SK-N-SH (cell line): ENCODE measurements around the gene PEDS1. TPM values are rescaled to one million over a fixed set of nuclear protein-coding genes. Genes with fewer than 3 reads are reported as not detected.

Source experiments
- CTCF ChIA-PET: fragments of 300-600, 350-600 bp; formaldehyde crosslinking; extraction: SDS; loops from one replicate; lab custom pipeline; 2021; lab: Yijun Ruan, JAX
- POLR2A ChIA-PET: fragments of 350-600 bp; sonication (Branson Sonifier 250); formaldehyde crosslinking; extraction: SDS; loops from one replicate; lab custom pipeline; 2020; ENCODE audit warnings: antibody characterized with exemption, inconsistent platforms; lab: Yijun Ruan, JAX
- DNase-seq: peaks from one replicate; pipeline ENCODE4 v3.0.0; 2012
- H2AFZ ChIP-seq: fragments of 200-600 bp; sonication (generic); 2 replicates; pipeline ENCODE4 v1.8.1; 2016; ENCODE audit warnings: antibody characterized with exemption, mild to moderate bottlenecking, low read depth
- H3F3A ChIP-seq: fragments of 200-600 bp; sonication (generic); replicated peaks from 2 replicates; pipeline ENCODE3; 2016; ENCODE audit warnings: antibody characterized with exemption, mild to moderate bottlenecking; ENCODE audit not compliant: insufficient read depth
- H3K27ac ChIP-seq, 2 experiments: fragments of 200-500 bp in 1 of 2; fragments of 200-600 bp in 1 of 2; sonication (Bioruptor generic) in 1 of 2; sonication (generic), shearing (Covaris generic) in 1 of 2; 2 replicates each; pipeline versions ENCODE4 v1.5.1 to v1.6.1; 2014 to 2016; ENCODE audit warnings: low read depth in 2 of 2, inconsistent platforms in 1 of 2, low read length in 1 of 2, mild to moderate bottlenecking in 1 of 2, mixed read lengths in 1 of 2
- H3K27me3 ChIP-seq: fragments of 200-600 bp; sonication (generic), shearing (Covaris generic); 2 replicates; pipeline ENCODE4 v1.6.1; 2016; ENCODE audit warnings: mixed run types; ENCODE audit not compliant: insufficient read depth
- H3K36me3 ChIP-seq, 2 experiments: fragments of 200-500 bp in 1 of 2; fragments of 200-600 bp in 1 of 2; sonication (Bioruptor generic) in 1 of 2; sonication (generic) in 1 of 2; replicated peaks in 1 of 2; 2 replicates each; pipeline versions ENCODE3 to v1.5.1; 2014 to 2016; ENCODE audit warnings: low read length in 1 of 2, mild to moderate bottlenecking in 1 of 2; ENCODE audit not compliant: insufficient read depth in 2 of 2, control insufficient read depth in 1 of 2
- H3K4me1 ChIP-seq, 2 experiments: fragments of 200-500 bp in 1 of 2; fragments of 200-600 bp in 1 of 2; sonication (Bioruptor generic) in 1 of 2; sonication (generic), shearing (Covaris generic) in 1 of 2; 2 replicates each; pipeline versions ENCODE4 v1.5.1 to v1.6.1; 2014 to 2016; ENCODE audit warnings: low read depth in 1 of 2, low read length in 1 of 2, mixed run types in 1 of 2; ENCODE audit not compliant: insufficient read depth in 2 of 2, control insufficient read depth in 1 of 2
- H3K4me2 ChIP-seq: fragments of 200-600 bp; sonication (generic), shearing (Covaris generic); 2 replicates; pipeline ENCODE4 v1.6.1; 2017; ENCODE audit warnings: mixed run types
- H3K4me3 ChIP-seq, 2 experiments: fragments of 200-500 bp in 1 of 2; fragments of 200-600 bp in 1 of 2; sonication (Bioruptor generic) in 1 of 2; sonication (generic), shearing (Covaris generic) in 1 of 2; 2 replicates each; pipeline versions ENCODE4 v1.5.1 to v1.8.1; 2014 to 2016; ENCODE audit warnings: low read depth in 2 of 2, inconsistent platforms in 1 of 2, low read length in 1 of 2, mild to moderate bottlenecking in 1 of 2, mixed read lengths in 1 of 2, moderate library complexity in 1 of 2
- H3K79me2 ChIP-seq: fragments of 200-600 bp; sonication (generic); 2 replicates; pipeline ENCODE4 v1.8.1; 2017; ENCODE audit warnings: mild to moderate bottlenecking; ENCODE audit not compliant: insufficient read depth
- H3K9ac ChIP-seq: fragments of 200-600 bp; sonication (generic); 2 replicates; pipeline ENCODE4 v1.6.1; 2017; ENCODE audit warnings: mixed run types
- H3K9me2 ChIP-seq: fragments of 200-600 bp; sonication (generic); 2 replicates; pipeline ENCODE4 v1.6.1; 2017; ENCODE audit warnings: mixed run types
- H3K9me3 ChIP-seq: fragments of 200-600 bp; sonication (generic); 2 replicates; pipeline ENCODE4 v1.6.1; 2017; ENCODE audit warnings: mixed run types, mild to moderate bottlenecking, moderate library complexity
- H4K20me1 ChIP-seq: fragments of 200-600 bp; sonication (generic); 2 replicates; pipeline ENCODE4 v1.6.1; 2017; ENCODE audit warnings: mild to moderate bottlenecking, mixed run types; ENCODE audit not compliant: insufficient read depth
- CHD2 ChIP-seq: fragments of 150-350 bp; IDR thresholded peaks from 2 replicates; pipeline ENCODE4 v1.6.1; 2018; ENCODE audit warnings: low read length; ENCODE audit not compliant: partially characterized antibody
- CTCF ChIP-seq: fragments of 200-600 bp; sonication (generic); IDR thresholded peaks from 2 replicates; pipeline ENCODE4 v1.6.1; 2017; ENCODE audit warnings: antibody characterized with exemption, mild to moderate bottlenecking, moderate library complexity
- ELF1 ChIP-seq: IDR thresholded peaks from 2 replicates; pipeline ENCODE4 v1.4.0; 2012
- EP300 ChIP-seq, 2 experiments: IDR thresholded peaks; 2 replicates each; pipeline versions ENCODE4 v1.4.0 to v1.6.1; 2012; ENCODE audit warnings: borderline replicate concordance in 1 of 2, low read depth in 1 of 2, low read length in 1 of 2
- EZH2phosphoT487 ChIP-seq: fragments of 200-600 bp; sonication (generic); IDR thresholded peaks from 2 replicates; pipeline ENCODE4 v1.6.1; 2017; ENCODE audit warnings: low read depth, mixed run types, mild to moderate bottlenecking, antibody characterized with exemption, moderate library complexity, borderline replicate concordance
- FOSL2 ChIP-seq: IDR thresholded peaks from 2 replicates; pipeline ENCODE4 v1.4.0; 2012; ENCODE audit warnings: low read depth, mild to moderate bottlenecking, moderate library complexity, borderline replicate concordance
- FOXM1 ChIP-seq: IDR thresholded peaks from 2 replicates; pipeline ENCODE4 v1.4.0; 2012; ENCODE audit warnings: low read depth, mild to moderate bottlenecking
- GABPA ChIP-seq: IDR thresholded peaks from 2 replicates; pipeline ENCODE4 v1.4.0; 2012; ENCODE audit warnings: low read depth, mild to moderate bottlenecking
- MAX ChIP-seq: IDR thresholded peaks from 2 replicates; pipeline ENCODE4 v1.4.0; 2012; ENCODE audit warnings: low read depth
- MEF2A ChIP-seq: IDR thresholded peaks from 2 replicates; pipeline ENCODE4 v1.4.0; 2012; ENCODE audit warnings: low read depth, borderline replicate concordance
- MXI1 ChIP-seq: IDR thresholded peaks from 2 replicates; pipeline ENCODE4 v1.6.1; 2012; ENCODE audit warnings: mild to moderate bottlenecking, low read depth, low read length, improper control_type of control experiment
- NFIC ChIP-seq: IDR thresholded peaks from 2 replicates; pipeline ENCODE4 v1.4.0; 2012; ENCODE audit warnings: borderline replicate concordance
- POLR2AphosphoS5 ChIP-seq: IDR thresholded peaks from 2 replicates; pipeline ENCODE4 v1.6.1; 2012; ENCODE audit warnings: low read depth, low read length
- RAD21 ChIP-seq: IDR thresholded peaks from 2 replicates; pipeline ENCODE4 v1.6.1; 2012; ENCODE audit warnings: mild to moderate bottlenecking, low read length
- RCOR1 ChIP-seq: fragments of 150-350 bp; IDR thresholded peaks from 2 replicates; pipeline ENCODE4 v1.6.1; 2017; ENCODE audit warnings: antibody characterized with exemption, low read length
- RFX5 ChIP-seq: IDR thresholded peaks from 2 replicates; pipeline ENCODE4 v1.6.1; 2012; ENCODE audit warnings: mild to moderate bottlenecking, improper control_type of control experiment, low read length
- SMC3 ChIP-seq: IDR thresholded peaks from 2 replicates; pipeline ENCODE4 v1.6.1; 2012; ENCODE audit warnings: low read depth, low read length, improper control_type of control experiment
- TCF12 ChIP-seq: IDR thresholded peaks from 2 replicates; pipeline ENCODE4 v1.4.0; 2012
- USF1 ChIP-seq: IDR thresholded peaks from 2 replicates; pipeline ENCODE4 v1.4.0; 2012; ENCODE audit warnings: low read depth, borderline replicate concordance
- USF2 ChIP-seq: fragments of 150-350 bp; IDR thresholded peaks from 2 replicates; pipeline ENCODE4 v1.6.1; 2017; ENCODE audit warnings: antibody characterized with exemption, low read length, low read depth, borderline replicate concordance
- WGBS: methylation state at CpG from one replicate; pipeline ENCODE4 v1.1.6; 2017; ENCODE audit warnings: low lambda C conversion rate; 5-methylcytosine and 5-hydroxymethylcytosine counted together
- polyA plus RNA-seq, 3 experiments: library from polyadenylated mRNA; depleted of rRNA; stranded (reverse); fragments of >200 nt; gene quantifications; 2 replicates each; pipeline ENCODE4 v1.2.3, GENCODE V29; 2012

PEDS1 gene
- polyA plus RNA-seq, 1 of the 3 experiments (the other 2 are of a cell fraction): 18.3 TPM

GRCh38 chr20:50121858-50122271 is 31.7 kb downstream of the PEDS1 start:
- ChIA-PET POLR2A (no interaction called here), CTCF (interaction anchor here (0.8 to 11.5 kb wide), 11 partner anchors 10 to 285 kb away, joined by 3 to 297 read pairs (median 36); partner anchors contain the start of gene PEDS1)
- Histone ChIP-seq H3K36me3 (peaks cover 6 to 11% of the 10 kb centered on the region in 2 experiments), H4K20me1 (no peaks in the 10 kb centered on the region), H3K4me2 (no peak overlapping the region), H3K4me3 (no peak overlapping the region), H3K9ac (no peak overlapping the region), H3K27me3 (no peaks in the 10 kb centered on the region), H3K79me2 (no peaks in the 10 kb centered on the region), H2AFZ (no peak overlapping the region), H3K27ac (no peak overlapping the region), H3K4me1 (no peaks in the 10 kb centered on the region; a peak in 1 of 4 replicates), H3F3A (peaks cover 9% of the 10 kb centered on the region), H3K9me3 (no peaks in the 10 kb centered on the region), H3K9me2 (no peaks in the 10 kb centered on the region)
- peak; percentile 66 for DNase-seq
- peak; percentile 29; the same call in 1 of the 2 replicates for TF ChIP-seq RFX5
- no peak for TF ChIP-seq CTCF
- no peak for TF ChIP-seq RCOR1
- TF ChIP-seq USF1: peak; percentile 83
- TF ChIP-seq TCF12: peak; percentile 50
- 50% methylated on average over 4 of the region's 4 CpGs for WGBS

- no peaks in the 10 kb centered on the region for H3K9me2 ChIP-seq
- H3F3A ChIP-seq: peaks cover 10% of the 10 kb centered on the region
- POLR2A ChIA-PET: interaction anchor here (0.8 to 1.4 kb wide), 3 partner anchors 45 to 58 kb away, joined by 4 to 5 read pairs (median 4); no protein-coding TSS in a partner anchor
- H3K27me3 ChIP-seq: no peaks in the 10 kb centered on the region
- CTCF ChIA-PET: interaction anchor here (0.6 to 11.5 kb wide), 34 partner anchors 9 to 471 kb away, joined by 3 to 297 read pairs (median 4); partner anchors contain the start of genes PEDS1 and UBE2V1
- H4K20me1 ChIP-seq: no peaks in the 10 kb centered on the region
- no peak overlapping the region for H2AFZ ChIP-seq
- H3K36me3 ChIP-seq: peaks cover 2 to 11% of the 10 kb centered on the region in 2 experiments
- H3K27ac ChIP-seq: no peak overlapping the region
- peak; percentile 83 for DNase-seq
- H3K4me3 ChIP-seq: no peak overlapping the region; a peak in 1 of 4 replicates
- H3K9ac ChIP-seq: no peak overlapping the region
- H3K79me2 ChIP-seq: no peaks in the 10 kb centered on the region
- 54% methylated on average over 8 of the region's 9 CpGs for WGBS
- H3K4me2 ChIP-seq: no peak overlapping the region
- H3K4me1 ChIP-seq: peaks cover 3 to 4% of the 10 kb centered on the region in 2 experiments; a peak in 2 of 4 replicates
- no peaks in the 10 kb centered on the region for H3K9me3 ChIP-seq
- TF ChIP-seq GABPA: no peak
- TF ChIP-seq EP300 (IDR thresholded peaks at IDR 0.05; ENCODE audit: borderline replicate concordance in 1 of 2, low read depth in 1 of 2, low read length in 1 of 2): no peak
- no peak for TF ChIP-seq FOXM1
- no peak for TF ChIP-seq USF2
- peak; percentile 80 for TF ChIP-seq CTCF
- no peak for TF ChIP-seq EZH2phosphoT487
- no peak for TF ChIP-seq POLR2AphosphoS5
- TF ChIP-seq NFIC: no peak
- TF ChIP-seq MAX: no peak
- TF ChIP-seq ELF1: no peak
- TF ChIP-seq FOSL2: no peak
- peak; percentile 17 for TF ChIP-seq CHD2
- no peak for TF ChIP-seq MEF2A
- TF ChIP-seq RCOR1: no peak
- peak; percentile 97 for TF ChIP-seq RAD21
- TF ChIP-seq SMC3: peak; percentile 97
- no peak for TF ChIP-seq MXI1
These were observed 32.4 kb downstream of the PEDS1 start for GRCh38 chr20:50120935-50121693.
